ENCODE data around the gene SCN1A.

SCN1A gene

DNA sequence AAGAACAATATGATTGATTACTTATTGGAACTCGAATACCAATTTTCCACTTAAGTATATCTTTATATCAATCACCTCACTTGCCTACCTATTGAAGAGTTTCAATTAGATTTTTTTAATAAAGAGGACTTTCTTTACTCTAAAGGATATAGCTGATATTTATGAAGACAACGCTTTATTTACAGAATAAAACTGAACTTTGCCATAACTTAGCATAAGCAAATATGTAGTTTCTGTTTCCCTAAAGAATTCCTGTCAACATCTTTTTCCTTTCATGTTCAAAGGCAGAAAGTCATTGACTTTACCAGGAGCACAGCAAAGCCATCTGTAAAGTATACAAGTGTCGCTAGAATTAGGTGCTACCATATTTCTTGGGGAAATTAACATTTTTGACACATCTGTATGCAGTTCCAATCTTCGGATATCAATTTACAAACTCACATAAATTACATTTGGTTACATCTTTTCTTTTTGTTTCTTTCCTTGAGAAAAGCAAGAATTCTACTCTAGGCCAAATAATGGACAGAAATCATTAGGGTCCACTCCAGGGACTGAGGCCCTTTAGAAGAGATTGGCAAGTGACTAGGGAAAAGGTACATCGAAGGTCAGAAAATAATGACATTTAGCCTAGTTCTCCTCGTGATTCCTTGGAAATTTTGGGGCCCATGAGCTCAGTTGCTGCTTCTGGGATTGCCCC lies 7.5 kb upstream of the SCN1A start:
- no peak for DNase-seq
- TF ChIP-seq, protein P1, sequence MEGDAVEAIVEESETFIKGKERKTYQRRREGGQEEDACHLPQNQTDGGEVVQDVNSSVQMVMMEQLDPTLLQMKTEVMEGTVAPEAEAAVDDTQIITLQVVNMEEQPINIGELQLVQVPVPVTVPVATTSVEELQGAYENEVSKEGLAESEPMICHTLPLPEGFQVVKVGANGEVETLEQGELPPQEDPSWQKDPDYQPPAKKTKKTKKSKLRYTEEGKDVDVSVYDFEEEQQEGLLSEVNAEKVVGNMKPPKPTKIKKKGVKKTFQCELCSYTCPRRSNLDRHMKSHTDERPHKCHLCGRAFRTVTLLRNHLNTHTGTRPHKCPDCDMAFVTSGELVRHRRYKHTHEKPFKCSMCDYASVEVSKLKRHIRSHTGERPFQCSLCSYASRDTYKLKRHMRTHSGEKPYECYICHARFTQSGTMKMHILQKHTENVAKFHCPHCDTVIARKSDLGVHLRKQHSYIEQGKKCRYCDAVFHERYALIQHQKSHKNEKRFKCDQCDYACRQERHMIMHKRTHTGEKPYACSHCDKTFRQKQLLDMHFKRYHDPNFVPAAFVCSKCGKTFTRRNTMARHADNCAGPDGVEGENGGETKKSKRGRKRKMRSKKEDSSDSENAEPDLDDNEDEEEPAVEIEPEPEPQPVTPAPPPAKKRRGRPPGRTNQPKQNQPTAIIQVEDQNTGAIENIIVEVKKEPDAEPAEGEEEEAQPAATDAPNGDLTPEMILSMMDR (IDR thresholded peaks at IDR 0.05; ENCODE audit: low read depth, low read length) = no peak
- no peaks in the 10 kb centered on the region for H3K36me3 ChIP-seq
- no peak overlapping the region for H3K4me3 ChIP-seq (ENCODE audit: low read depth, low read length)
- H3K27ac ChIP-seq = no peak overlapping the region
- no peaks in the 10 kb centered on the region for H3K27me3 ChIP-seq (ENCODE audit: insufficient read depth, low read depth, severe bottlenecking)
- H3K9me3 ChIP-seq (ENCODE audit: severe bottlenecking) = no peaks in the 10 kb centered on the region

DNA sequence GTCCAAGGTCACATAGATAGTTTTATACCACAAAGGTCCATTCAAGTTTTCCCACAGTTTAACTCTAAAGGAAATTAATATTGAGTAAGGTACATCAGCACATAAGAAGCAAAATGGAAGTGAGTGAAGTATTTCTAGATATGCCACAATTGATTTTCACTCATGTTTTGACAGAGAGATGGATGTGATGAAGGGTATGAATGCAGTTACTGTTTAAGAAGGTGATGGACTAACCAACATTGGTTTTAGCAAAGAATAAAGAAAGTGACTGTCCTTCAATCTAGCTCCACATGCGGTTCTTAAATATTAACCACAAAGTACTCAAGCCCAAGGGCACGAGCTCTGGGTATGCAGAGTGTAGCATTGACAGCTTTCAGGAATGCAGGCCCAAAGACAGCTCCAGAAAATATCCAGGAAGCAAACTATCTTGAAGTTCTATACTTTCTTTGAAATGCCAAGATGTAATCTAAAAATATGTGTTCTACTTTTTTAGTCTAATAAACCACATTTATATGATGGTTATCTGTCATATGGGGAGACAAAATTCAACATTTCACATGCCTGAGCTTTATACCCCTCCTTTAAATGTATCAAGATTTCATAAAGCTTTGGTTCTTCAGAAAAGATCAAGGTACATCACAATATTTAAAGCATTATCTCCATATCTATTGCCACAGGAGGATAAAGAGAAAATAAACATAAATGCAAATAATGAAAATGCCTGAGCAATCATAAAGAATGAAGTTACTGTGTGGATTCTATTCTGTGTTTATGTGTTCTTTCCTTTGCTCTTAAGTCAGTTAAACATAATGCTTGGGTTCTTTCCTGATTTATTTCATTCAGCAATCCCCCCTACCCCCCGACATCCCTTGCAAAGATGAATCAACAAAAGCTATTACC lies 6.7 kb upstream of the SCN1A start:
- TF ChIP-seq, protein P1 (IDR thresholded peaks at IDR 0.05; ENCODE audit: low read depth, low read length) = no peak
- H3K4me3 ChIP-seq (ENCODE audit: low read depth, low read length) = no peak overlapping the region
- H3K27ac ChIP-seq = no peak overlapping the region
- H3K9me3 ChIP-seq (ENCODE audit: severe bottlenecking) = no peaks in the 10 kb centered on the region
- no peak for DNase-seq
- H3K36me3 ChIP-seq = no peaks in the 10 kb centered on the region
- no peaks in the 10 kb centered on the region for H3K27me3 ChIP-seq (ENCODE audit: insufficient read depth, low read depth, severe bottlenecking)

DNA sequence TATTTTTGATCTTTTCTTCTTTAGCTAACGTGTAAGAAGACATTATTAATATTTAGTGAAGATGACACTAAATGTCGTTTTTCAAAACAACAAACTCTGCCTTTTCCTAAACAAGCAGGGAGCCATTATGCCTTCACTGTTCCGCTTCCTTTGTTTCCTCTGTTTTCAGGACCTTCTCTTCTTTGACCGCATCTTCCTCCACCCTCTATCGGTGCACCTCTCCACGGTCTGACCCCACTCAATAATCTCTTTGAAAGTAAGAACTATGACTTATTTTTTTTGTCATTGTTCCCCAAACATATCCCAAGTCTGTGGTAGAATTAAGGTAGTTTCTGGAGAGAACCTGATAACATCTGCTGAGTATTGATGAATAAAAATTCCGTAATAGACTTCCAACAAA lies 5.8 kb upstream of the SCN1A start:
- no peak for DNase-seq
- Histone ChIP-seq H3K27me3 (ENCODE audit: insufficient read depth, low read depth, severe bottlenecking) (no peaks in the 10 kb centered on the region), H3K4me3 (ENCODE audit: low read depth, low read length) (no peak overlapping the region), H3K36me3 (no peaks in the 10 kb centered on the region), H3K27ac (no peak overlapping the region), H3K9me3 (ENCODE audit: severe bottlenecking) (no peaks in the 10 kb centered on the region)
- TF ChIP-seq, protein P1 (IDR thresholded peaks at IDR 0.05; ENCODE audit: low read depth, low read length) = no peak

DNA sequence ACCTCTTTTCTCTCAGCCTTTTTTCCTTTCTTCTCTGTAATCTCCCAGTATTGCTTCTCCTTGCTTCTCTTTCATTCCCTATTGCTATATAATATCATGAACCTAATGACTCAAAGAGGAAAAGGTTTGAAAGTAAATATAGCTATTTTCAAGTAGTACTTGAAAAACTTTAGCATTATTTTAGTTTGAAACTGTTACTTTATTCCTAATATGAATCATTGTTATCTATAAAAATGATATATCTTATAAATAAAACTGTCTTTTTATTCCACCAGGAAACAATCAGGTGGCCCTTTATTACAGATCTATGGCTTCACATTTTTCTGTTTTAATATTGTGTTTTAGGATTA lies 311 bp upstream of the SCN1A start:
- H3K27me3 ChIP-seq (ENCODE audit: insufficient read depth, low read depth, severe bottlenecking) = no peaks in the 10 kb centered on the region
- H3K27ac ChIP-seq = no peak overlapping the region
- H3K9me3 ChIP-seq (ENCODE audit: severe bottlenecking) = no peaks in the 10 kb centered on the region
- TF ChIP-seq, protein P1 (IDR thresholded peaks at IDR 0.05; ENCODE audit: low read depth, low read length) = no peak
- H3K4me3 ChIP-seq (ENCODE audit: low read depth, low read length) = no peak overlapping the region
- no peaks in the 10 kb centered on the region for H3K36me3 ChIP-seq
- DNase-seq = no peak

DNA sequence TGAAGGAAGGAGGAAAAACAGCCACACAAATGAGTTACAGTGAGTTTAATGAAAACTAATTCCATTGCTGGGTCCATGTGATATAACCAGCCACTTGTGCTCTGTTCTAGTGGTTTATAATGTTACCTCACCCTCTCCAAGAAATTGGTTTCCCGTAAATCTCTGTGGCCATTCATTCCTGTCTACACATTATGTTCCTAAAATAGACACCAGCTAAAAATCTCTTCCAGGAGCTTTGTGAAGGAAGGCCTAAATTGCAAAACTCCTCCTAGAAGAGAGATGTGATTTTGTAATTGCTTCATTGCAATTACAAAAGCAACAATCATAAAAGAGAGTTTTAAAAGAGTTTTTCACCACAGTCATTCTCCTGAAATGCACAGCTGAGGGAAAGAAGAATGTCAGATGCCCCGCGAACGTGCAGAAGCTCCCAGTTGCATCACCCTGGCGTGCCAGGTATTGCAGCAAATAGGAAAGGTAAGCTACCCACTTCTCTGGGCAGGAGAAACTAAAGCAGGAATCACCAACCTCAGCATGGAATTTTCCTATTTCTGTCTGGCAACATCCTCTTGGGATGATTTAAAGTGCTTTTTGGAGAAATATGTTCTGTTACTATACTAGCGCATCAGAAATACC lies 1.7 kb downstream of the SCN1A start:
- DNase-seq = no peak
- Histone ChIP-seq H3K27ac (no peak overlapping the region), H3K9me3 (ENCODE audit: severe bottlenecking) (no peaks in the 10 kb centered on the region), H3K4me3 (ENCODE audit: low read depth, low read length) (no peak overlapping the region), H3K27me3 (ENCODE audit: insufficient read depth, low read depth, severe bottlenecking) (no peaks in the 10 kb centered on the region), H3K36me3 (no peaks in the 10 kb centered on the region)
- TF ChIP-seq, protein P1 (IDR thresholded peaks at IDR 0.05; ENCODE audit: low read depth, low read length) = no peak
